GF-D8 (cell line): ENCODE results near the gene TRAPPC13.
A peak's percentile ranks its signal among the peaks of the same experiment; 100 is the strongest.
"Not testable (repeated sequence)": the region's sequence is repeated elsewhere in the genome, so short reads cannot be mapped to it uniquely, and the experiment has no call there.

Experiments used
- DNase-seq: peaks from one replicate; lab custom pipeline; 2025; lab: John Stamatoyannopoulos, UW

Gene TRAPPC13

DNA sequence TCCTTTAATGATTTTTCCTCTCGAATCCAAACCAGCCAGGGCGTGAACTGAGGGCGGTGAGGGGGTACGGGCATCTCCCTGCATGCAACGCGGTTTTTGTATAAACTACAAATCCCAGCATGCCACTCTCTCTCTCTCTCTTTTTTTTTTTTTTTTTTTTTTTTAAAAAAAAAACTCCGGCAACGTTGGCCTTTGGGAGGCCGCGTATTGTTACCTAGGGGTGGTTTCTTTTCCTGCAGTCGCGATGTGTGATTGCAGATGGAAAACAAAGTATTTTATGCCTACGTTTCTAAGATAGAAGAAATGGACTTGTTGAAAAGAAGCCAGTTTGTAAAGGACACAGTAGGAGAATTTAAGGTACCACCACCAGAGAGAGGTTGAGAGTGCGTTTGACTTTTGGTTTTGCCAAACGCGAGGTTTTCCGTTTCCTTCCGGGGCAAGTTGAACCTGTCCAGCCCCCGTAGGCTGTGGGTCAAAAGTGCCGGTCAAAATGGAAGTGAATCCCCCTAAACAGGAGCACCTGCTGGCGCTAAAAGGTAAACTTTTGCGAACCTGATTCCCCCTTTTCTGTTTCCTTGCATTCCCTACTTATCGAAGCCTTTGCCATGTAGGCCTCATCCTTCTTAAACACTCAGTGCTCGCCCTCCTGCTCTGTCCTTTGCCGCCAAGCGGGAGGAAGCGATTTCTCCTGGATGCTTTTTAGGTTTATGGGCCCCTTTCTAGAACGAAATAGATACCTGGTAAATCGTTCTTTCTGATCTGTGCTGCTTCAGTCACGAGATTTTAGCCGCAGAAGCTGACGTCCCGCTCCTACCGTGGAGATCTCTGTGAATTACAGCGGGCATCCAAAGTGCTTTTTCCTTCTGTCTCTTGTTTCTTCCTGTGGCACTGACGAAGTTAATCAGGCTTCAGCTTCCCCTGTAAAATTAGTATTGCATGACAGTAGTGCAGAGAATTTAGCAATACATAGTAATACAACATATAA, at the start of gene TRAPPC13, which contains the start of gene SHLD3:
TSS of gene TRAPPC13 (plus strand) at position 457 of the 985 bp plus-strand sequence. CDS start at position 491, 34 bp downstream.
TSS of gene SHLD3 (plus strand) at position 457 of the 985 bp plus-strand sequence. CDS start 4,561 bp downstream, outside the sequence.
- peak; percentile 53 for DNase-seq

DNA sequence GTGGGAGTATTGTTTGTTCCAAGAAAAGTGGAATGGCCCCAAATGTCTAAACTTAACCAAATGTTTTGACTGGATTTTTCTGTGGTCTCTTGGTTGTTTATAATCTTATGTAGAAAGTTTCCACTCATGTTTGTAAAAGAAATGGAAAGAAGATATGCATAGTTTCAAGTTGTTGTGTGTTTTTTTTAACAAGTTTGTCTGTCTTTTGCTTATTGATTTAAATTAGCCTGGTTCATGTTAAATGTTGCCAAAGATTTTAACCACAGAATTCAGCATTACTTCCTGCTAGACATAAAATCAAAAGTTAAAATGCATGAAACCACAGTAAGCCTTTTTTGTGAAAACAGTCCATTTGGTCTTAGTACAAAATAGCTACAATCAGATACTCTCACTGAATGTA, 47.7 kb upstream of the TRAPPC13 start:
- DNase-seq, result no peak

- no peak for DNase-seq
Measured at GRCh38 chr5:65588694-65589093, 36.1 kb upstream of the TRAPPC13 start.

GRCh38 chr5:65601761-65602160, 23.1 kb upstream of the TRAPPC13 start:
- not testable (repeated sequence) for DNase-seq

DNA sequence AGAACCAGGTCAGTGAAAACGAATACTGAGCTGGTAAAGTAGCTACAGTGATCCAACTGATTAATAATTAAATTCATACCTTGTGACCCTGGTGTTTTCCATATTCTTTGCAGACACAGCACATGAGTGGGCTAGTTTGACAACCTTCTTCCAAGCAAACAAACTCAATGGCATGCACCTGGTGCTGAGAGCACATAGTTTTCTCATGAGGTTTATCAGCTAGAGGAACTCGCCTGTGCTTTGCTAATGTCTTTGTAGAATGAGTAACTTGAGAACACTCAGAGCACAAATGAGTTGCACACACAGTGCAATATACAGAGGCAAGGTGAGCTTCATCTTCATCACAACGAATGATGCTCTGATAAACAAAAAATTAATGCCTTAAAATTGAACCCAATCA, 13.3 kb upstream of the TRAPPC13 start:
- no peak for DNase-seq

DNA sequence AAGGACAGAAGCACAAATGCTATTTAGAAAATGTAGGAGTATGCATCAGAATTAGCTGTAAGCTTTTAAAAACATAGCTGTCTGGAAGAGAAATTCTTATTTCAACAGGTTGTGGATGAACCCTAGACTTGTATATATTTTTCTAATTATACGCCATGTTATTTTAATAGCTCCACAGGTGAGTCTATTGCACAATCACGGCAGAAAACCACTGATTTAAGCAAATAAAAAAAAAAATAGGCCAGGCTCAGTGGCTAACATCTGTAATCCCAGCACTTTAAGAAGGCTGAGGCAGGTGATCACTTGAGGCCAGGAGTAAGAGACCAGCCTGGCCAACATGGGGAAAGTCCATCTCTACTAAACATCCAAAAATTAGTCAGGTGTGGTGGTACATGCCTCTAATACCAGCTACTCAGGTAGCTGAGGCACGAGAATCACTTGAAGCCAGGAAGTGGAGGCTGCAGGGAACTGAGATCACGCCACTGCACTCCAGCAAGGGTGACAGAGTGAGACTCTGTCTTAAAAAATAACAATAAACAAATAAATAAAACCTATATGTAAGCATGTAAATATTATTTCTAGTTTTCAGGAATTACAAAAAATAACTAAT, 12.4 kb upstream of the TRAPPC13 start:
- DNase-seq, result no peak

- no peak for DNase-seq
Measured at GRCh38 chr5:65620021-65620420, 4.8 kb upstream of the TRAPPC13 start.

DNA sequence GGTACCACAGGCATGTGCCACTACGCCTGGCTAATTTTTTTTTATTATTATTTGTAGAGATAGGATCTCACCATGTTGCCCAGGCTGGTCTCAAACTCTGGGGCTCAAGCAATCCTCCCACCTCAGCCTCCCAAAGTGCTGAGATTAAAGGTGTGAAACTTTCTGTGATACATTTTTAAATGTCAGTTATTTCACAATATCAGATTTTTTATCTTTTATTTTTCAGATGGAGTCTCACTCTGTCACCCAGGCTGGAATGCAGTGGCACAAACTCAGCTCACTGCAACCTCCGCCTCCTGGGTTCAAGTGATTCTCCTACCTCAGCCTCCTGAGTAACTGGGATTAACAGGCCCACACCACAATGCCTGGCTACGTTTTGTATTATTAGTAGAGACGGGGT, 2.9 kb upstream of the TRAPPC13 start:
- not testable (repeated sequence) for DNase-seq

- DNase-seq, result no peak
Measured at GRCh38 chr5:65623482-65623881, 1.3 kb upstream of the TRAPPC13 start.

DNA sequence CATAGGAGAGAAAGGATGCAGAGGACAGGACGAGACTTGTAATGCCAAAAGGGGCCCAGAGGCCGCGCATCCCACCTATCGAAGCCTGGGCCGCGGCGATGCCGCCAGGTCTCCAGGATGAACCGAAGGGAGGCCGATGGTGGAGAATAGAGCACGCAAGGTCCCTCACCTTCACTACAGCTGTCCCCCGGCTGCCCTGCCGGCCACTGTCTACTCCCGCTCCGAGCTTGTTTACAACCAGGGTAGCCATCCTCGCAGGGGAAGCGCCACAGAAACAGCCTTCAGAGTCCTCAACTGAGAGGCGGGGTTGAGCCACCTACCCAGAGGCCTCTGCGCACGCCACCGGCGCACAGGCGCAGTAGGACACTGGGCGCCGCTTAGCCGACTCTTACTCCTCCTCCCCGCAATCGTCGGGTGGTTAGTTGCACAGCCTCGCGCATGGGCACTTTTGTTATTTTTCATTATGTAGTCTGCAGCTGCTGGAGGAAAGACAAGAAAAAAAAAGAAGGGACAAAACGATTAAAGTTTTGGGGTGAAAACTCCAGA, 729 bp upstream of the TRAPPC13 start, which contains the start of gene TRIM23:
TSS of gene TRIM23 (minus strand) at position 309 of the 546 bp plus-strand sequence. CDS start at position 250, 59 bp downstream.
- peak; percentile 39 for DNase-seq

DNA sequence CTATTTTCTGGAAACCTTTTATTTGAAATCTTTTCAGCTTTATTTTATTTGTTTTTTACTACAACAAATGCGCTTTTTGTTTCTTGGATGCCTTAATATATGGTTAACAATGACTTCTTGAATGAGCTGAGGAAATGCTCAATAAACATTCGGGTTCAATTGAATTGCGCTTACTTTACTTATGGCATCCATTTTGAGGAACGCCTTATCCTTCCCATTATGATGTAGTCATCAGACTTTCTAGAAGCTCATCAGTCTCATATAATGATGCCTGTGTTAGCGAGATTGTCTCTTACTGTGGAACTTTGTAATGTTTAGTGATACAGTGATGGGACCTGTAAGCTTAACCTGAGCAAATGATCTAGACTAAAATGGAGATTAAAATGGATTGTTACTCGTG, 916 bp downstream of the TRAPPC13 start:
- no peak for DNase-seq

- no peak for DNase-seq
Measured at GRCh38 chr5:65630981-65631380, 6.2 kb downstream of the TRAPPC13 start.

DNA sequence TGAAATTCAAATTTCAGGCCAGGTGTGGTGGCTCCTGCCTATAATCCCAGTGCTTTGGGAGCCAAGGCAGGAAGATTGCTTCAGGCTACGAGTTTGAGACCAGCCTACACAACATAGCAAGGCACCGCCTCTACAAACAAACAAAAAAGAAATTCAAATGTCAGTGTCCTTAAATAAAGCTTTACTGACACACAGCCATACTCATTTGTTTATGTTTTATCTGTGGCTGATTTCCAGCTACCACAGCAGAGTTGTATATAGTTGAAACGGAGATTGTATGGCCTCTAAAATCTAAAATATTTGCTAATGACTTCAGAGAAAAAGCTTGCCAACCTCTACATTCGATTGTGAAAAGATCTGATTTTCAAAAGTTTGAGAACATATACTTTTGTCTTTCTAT, 15.4 kb downstream of the TRAPPC13 start:
- no peak for DNase-seq

DNA sequence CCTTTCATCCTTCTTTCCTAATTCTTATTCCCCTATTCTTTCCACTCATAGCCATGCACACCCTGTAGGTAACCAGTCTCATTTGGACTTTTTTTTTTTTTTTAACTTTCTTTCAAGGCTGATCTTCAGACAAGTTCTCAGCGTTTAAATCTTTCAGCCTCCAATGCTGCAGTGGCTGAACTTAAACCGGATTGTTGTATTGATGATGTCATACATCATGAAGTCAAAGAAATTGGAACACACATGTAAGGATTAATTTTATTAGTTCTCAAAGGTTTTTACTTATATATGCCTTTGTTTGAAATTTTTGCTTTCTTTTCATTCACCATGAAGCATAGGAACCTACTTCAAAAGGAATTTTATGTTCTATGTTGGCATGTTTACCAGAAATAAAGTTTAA, 22.1 kb downstream of the TRAPPC13 start:
- DNase-seq, result no peak

DNA sequence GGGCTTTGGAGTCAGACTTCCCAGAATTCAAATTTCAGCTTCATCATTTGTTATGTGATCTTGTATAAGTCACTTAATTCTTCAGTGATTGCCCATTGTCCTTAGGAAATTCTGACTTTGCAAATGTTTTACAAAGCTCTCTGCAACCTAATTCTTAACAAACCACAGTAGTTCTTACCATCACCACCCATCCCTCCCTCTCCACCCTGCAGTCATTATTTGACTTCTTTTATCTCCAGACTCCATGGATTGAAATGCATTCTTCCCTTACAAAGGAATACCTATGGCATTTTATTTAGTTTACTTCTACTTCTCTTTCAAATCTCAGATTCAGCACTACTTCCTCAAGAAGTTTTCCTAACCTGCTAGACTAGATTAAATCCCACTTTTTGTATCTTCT, 23.1 kb downstream of the TRAPPC13 start:
- DNase-seq, result no peak

DNA sequence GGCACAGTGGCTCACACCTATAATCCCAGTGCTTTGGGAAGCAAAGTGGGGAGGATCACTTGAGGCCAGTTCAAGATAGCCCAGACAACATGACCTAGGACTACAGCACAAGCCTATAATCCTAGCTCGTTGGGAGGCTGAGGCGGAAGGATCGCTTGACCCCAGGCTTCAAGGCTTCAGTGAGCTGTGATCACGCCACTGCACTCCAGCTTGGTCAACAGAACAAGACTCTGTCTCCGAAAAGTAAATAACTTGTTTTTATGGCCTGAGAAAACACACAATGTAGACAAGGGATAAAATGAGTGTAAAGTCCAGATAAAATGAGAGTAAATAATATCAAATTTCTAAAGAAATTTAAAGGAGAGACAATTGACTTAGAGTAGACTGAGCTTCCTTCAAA, 26.3 kb downstream of the TRAPPC13 start:
- DNase-seq, result no peak

DNA sequence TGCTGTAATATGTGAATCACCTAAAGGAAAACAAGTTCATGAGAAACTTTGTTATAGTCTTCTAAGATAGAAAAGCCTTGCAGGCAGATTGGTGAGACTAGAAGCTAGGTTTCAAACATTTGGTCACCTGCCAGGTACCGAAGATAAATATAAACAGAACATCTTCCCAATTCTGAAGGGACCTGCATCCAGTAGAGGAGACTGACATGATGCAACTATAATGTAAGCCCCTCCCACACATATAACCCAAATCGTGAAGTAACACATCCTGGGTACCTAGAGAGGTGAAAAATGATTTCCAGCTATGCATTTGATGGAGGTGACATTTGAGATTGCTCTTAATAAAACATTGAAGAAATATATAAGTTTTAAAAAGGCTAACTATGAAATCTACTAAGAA, 29.9 kb downstream of the TRAPPC13 start:
- no peak for DNase-seq

DNA sequence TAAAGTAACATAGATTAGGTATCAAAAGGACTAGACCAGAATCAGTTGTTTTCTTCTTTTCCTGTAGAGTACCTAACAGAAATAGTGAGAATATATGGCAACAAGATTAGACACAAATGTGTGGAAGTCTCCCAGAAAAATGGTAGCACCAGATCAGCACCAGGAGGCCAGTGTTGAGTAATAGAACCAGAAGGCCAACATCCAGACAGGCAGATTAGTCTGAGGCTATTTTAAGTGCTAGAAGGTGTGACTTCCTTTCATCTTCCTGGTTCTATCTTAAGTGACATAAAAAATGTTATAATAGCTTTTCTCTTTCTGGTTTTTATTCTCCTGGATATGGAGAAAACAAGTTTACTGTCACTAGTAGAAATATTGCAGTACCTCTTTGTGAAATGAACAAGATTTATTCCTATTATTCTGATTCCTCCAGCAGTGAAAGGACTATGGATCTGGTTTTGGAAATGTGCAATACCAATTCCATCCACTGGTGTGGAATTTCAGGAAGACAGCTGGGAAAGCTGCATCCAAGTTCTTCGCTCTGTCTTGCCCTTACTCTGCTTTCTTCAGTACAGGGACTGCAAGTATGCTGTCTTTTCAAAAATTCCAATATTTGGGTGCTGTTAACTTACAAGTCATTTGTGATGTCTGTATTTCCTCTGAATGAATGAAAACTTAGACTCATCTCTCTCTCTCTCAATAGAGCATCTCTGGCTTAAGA, 39.1 kb downstream of the TRAPPC13 start:
- DNase-seq, result no peak

DNA sequence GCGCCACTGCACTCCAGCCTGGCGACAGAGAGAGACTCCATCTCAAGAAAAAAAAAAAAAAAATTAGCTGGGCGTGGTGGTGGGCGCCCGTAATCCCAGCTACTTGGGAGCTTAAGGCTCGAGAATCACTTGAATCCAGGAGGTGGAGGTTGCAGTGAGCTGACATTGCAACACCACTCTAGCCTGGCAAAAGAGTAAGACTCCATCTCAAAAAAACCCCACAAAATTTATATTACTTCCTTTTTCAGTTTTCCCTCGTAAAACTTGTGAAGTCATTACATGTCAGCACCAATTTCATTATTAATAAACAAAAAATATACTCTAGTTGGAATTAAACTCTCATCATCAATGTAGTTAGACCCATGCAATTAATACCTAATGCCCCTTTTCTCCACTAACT, 43.9 kb downstream of the TRAPPC13 start:
- no peak for DNase-seq

DNA sequence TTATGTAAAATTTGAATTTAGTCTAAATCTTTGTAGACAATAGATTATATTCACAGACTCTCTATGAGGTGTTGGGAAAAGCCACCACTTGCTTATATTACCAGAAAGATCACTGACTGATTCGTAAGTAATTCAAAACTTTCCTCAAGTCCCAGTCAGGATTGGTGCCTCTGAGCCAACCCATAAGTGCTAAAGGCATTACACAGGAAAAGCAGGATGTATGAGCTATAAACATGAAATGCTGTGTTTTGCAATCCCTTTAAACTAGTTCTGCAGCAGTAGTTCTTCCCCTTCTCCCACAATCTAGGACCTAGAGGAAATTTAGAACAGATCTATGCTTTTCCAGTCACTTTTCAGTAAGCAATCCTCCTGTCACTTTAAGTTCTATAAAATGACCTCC, 48.0 kb downstream of the TRAPPC13 start:
- DNase-seq, result no peak

DNA sequence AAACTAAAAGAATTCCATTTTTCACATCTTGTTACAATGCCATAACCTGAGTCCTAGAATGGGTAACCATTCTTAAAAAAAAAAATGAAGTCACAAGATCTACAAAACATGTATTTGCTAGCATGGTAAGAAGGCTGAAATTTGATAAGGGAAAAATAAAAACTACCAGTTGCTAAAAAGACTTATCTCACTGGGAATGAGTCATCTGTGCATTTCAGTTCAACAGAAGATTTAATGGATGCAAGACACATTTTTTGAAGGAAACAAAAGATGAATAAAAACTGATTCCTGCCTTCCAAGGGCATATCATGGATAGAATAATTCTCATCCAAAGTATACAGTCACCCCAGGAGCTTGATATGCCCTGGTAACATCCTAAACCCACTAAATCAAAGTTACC, 49.9 kb downstream of the TRAPPC13 start:
- no peak for DNase-seq

- peak; percentile 12 for DNase-seq
Measured at GRCh38 chr5:65676056-65676455, 51.2 kb downstream of the TRAPPC13 start.
